ENCODE results near the gene CCDC158. TPM values are rescaled to one million over a fixed set of nuclear protein-coding genes. Genes with fewer than 3 reads are reported as not detected.

Gene CCDC158
- polyA plus RNA-seq, 3 donors = not detected

- H2AFZ ChIP-seq (ENCODE audit: insufficient read depth, low read depth, low read length, poor library complexity, severe bottlenecking) = no peak overlapping the region
- H3K4me3 ChIP-seq (replicated peaks in 1 of 3; ENCODE audit: low read depth in 2 of 3, low read length in 3 of 3) = no peak overlapping the region
- Mint-ChIP-seq H3K27ac (no peak overlapping the region), H3K4me1 (peaks cover 17% of the 10 kb centered on the region), H3K4me3 (no peak overlapping the region), H3K36me3 (no peaks in the 10 kb centered on the region), H3K9me3 (no peaks in the 10 kb centered on the region), H3K27me3 (ENCODE audit: low read depth in 3 of 3) (no peaks in the 10 kb centered on the region)
- DNase-seq = no peak
- no peak for TF ChIP-seq CTCF (IDR thresholded peaks at IDR 0.05)
- intact Hi-C loops (cut with micrococcal nuclease) = no loop called here
- H3K9ac ChIP-seq (ENCODE audit: insufficient read depth, low read length, poor library complexity, severe bottlenecking) = no peak overlapping the region
- no peaks in the 10 kb centered on the region for H3K27me3 ChIP-seq (ENCODE audit: control insufficient read depth in 2 of 2, insufficient read depth in 2 of 2, low read length in 2 of 2)
- no peak overlapping the region for H3K27ac ChIP-seq (ENCODE audit: low read depth in 1 of 2, low read length in 2 of 2)
- WGBS (ENCODE audit: insufficient coverage) = 100% methylated on average over 1 of the region's 5 CpGs
- H3K79me2 ChIP-seq (ENCODE audit: insufficient read depth, low read length) = no peaks in the 10 kb centered on the region
- H3K9me3 ChIP-seq (replicated peaks in 1 of 2; ENCODE audit: control insufficient read depth in 1 of 2, insufficient read depth in 1 of 2, low read length in 2 of 2) = no peaks in the 10 kb centered on the region
- H3K36me3 ChIP-seq (replicated peaks in 1 of 2; ENCODE audit: control insufficient read depth in 1 of 2, insufficient read depth in 2 of 2, low read length in 2 of 2) = no peaks in the 10 kb centered on the region
- peaks cover 0 to 3% of the 10 kb centered on the region in 2 donors for H3K4me1 ChIP-seq (ENCODE audit: control insufficient read depth in 1 of 2, insufficient read depth in 2 of 2, low read length in 2 of 2)
- H4K20me1 ChIP-seq (ENCODE audit: insufficient read depth, low read length) = no peaks in the 10 kb centered on the region
- no peak overlapping the region for H3K4me2 ChIP-seq (replicated peaks; ENCODE audit: extremely low read depth, low read length, poor library complexity, severe bottlenecking)
Observed at GRCh38 chr4:76272999-76273398, 147.9 kb downstream of the CCDC158 start.

- H3K9ac ChIP-seq (ENCODE audit: insufficient read depth, low read length, poor library complexity, severe bottlenecking) = no peak overlapping the region
- Mint-ChIP-seq H3K9me3 (no peaks in the 10 kb centered on the region), H3K27me3 (ENCODE audit: low read depth in 3 of 3) (no peaks in the 10 kb centered on the region), H3K4me3 (no peak overlapping the region), H3K36me3 (no peaks in the 10 kb centered on the region), H3K4me1 (peaks cover 15% of the 10 kb centered on the region), H3K27ac (no peak overlapping the region)
- H3K36me3 ChIP-seq (replicated peaks in 1 of 2; ENCODE audit: control insufficient read depth in 1 of 2, insufficient read depth in 2 of 2, low read length in 2 of 2) = no peaks in the 10 kb centered on the region
- WGBS (ENCODE audit: insufficient coverage) = no CpG with 5 or more reads among the region's 1 CpG
- no peak overlapping the region for H2AFZ ChIP-seq (ENCODE audit: insufficient read depth, low read depth, low read length, poor library complexity, severe bottlenecking)
- H3K4me3 ChIP-seq (replicated peaks in 1 of 3; ENCODE audit: low read depth in 2 of 3, low read length in 3 of 3) = no peak overlapping the region
- H4K20me1 ChIP-seq (ENCODE audit: insufficient read depth, low read length) = no peaks in the 10 kb centered on the region
- no peaks in the 10 kb centered on the region for H3K79me2 ChIP-seq (ENCODE audit: insufficient read depth, low read length)
- no peak overlapping the region for H3K4me2 ChIP-seq (replicated peaks; ENCODE audit: extremely low read depth, low read length, poor library complexity, severe bottlenecking)
- H3K27me3 ChIP-seq (ENCODE audit: control insufficient read depth in 2 of 2, insufficient read depth in 2 of 2, low read length in 2 of 2) = no peaks in the 10 kb centered on the region
- intact Hi-C loops (cut with micrococcal nuclease) = no loop called here
- H3K27ac ChIP-seq (ENCODE audit: low read depth in 1 of 2, low read length in 2 of 2) = no peak overlapping the region
- DNase-seq = no peak
- peaks cover 0 to 3% of the 10 kb centered on the region in 2 donors for H3K4me1 ChIP-seq (ENCODE audit: control insufficient read depth in 1 of 2, insufficient read depth in 2 of 2, low read length in 2 of 2)
- no peaks in the 10 kb centered on the region for H3K9me3 ChIP-seq (replicated peaks in 1 of 2; ENCODE audit: control insufficient read depth in 1 of 2, insufficient read depth in 1 of 2, low read length in 2 of 2)
- TF ChIP-seq CTCF (IDR thresholded peaks at IDR 0.05) = no peak
Observed at GRCh38 chr4:76272582-76272981, 148.4 kb downstream of the CCDC158 start.
